Fibroblast of villous mesenchyme (primary cell): ENCODE measurements around the gene GRAMD1C. TPM values are rescaled to one million over a fixed set of nuclear protein-coding genes. Genes with fewer than 3 reads are reported as not detected.

Source experiments
- DNase-seq: peaks from one replicate; pipeline ENCODE4 v3.0.0-alpha.2; 2010; ENCODE audit warnings: low read depth
- H3K4me3 ChIP-seq: 2 replicates; pipeline ENCODE4 v1.5.1; 2011; ENCODE audit warnings: low read depth, mild to moderate bottlenecking, low read length
- CTCF ChIP-seq: IDR thresholded peaks from 2 replicates; pipeline ENCODE4 v1.5.1; 2012; ENCODE audit warnings: low read depth, mild to moderate bottlenecking, low read length; ENCODE audit not compliant: insufficient read depth
- total RNA-seq: library from RNA; depleted of rRNA; stranded (reverse); fragments of >200 nt; gene quantifications from 2 replicates; pipeline ENCODE4 v1.2.3, GENCODE V29; 2012

GRAMD1C gene
- total RNA-seq, 1 donor = 2.2 TPM

DNA sequence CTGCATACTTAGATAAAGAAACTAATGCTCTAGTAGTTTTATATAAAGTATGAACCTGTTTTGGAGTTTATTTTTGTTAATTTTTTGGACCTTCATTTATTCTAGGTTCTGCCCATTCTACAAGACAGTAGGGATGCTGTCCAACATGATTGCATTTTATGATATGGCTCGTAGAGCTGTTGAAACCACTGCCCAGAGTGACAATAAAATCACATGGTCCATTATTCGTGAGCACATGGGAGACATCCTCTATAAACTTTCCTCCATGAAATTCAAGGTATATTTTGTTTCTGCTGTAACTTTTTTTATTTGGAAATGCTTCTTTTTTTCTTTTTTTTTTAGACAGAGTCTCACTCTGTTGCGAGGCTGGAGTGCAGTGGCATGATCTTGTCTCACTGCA lies 33.3 kb upstream of the GRAMD1C start:
- no peak overlapping the region for H3K4me3 ChIP-seq
- DNase-seq = no peak
- TF ChIP-seq CTCF = no peak

DNA sequence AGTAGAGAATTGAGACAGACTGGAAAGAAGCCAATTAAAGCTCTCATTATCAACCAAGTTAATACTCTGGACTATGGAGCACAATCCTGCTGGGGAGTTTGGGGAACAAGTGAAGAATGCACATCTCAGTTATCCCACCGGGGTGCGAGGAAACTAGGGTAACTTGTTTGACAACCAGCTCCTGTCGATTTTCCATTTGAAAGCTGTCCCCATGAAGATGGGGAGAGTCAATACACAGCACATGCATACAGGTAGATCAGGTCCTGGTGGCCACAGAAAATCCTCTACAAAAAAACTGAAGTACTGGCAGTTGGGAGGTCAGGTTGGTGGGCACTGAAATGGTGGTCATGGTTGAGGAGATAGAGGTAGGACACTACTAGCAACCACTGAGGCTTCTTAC lies 25.7 kb upstream of the GRAMD1C start:
- no peak for TF ChIP-seq CTCF
- H3K4me3 ChIP-seq = no peak overlapping the region
- no peak for DNase-seq

- H3K4me3 ChIP-seq = no peak overlapping the region
- no peak for DNase-seq
- no peak for TF ChIP-seq CTCF
Observed at GRCh38 chr3:113819866-113820265, 18.7 kb upstream of the GRAMD1C start.

DNA sequence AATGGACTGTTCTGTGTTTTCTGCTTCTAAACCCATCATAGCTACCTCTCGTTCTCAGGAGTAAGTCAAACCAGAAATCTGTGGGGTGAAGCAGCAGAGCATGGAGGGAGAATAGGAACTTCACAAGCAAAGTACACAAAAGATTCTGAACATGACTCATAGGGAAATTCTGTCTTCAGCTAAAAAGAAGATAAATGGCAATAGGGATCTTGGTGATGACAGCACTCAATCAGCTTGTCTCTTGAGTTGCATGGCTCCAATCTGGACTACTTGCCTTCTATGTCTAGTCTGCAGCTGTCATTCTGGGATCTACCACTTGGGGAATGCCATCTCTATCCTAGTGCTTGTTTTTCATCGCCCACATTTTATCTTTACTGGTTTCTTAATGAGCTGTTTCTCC lies 13.5 kb upstream of the GRAMD1C start:
- peak; percentile 44 for TF ChIP-seq CTCF
- DNase-seq = no peak
- no peak overlapping the region for H3K4me3 ChIP-seq

DNA sequence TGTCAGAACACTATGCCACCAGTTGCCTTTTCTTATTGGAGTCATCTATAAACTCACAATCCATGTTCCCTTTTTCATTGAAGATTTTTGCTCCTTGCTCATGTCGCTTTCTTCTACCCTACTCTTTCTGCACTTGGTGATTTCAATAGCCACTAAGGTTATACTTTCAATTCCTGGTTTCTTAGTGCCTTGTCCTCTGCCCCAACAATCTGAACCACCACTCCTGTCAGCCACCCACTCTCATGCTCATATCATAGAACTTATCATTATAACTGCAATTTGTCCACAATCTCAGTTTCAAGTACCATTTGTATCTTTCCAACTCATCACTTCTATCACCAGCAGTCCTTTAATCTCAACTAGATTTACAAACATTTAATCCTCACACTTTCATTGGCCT lies 10.0 kb upstream of the GRAMD1C start:
- no peak overlapping the region for H3K4me3 ChIP-seq
- TF ChIP-seq CTCF = no peak
- no peak for DNase-seq

DNA sequence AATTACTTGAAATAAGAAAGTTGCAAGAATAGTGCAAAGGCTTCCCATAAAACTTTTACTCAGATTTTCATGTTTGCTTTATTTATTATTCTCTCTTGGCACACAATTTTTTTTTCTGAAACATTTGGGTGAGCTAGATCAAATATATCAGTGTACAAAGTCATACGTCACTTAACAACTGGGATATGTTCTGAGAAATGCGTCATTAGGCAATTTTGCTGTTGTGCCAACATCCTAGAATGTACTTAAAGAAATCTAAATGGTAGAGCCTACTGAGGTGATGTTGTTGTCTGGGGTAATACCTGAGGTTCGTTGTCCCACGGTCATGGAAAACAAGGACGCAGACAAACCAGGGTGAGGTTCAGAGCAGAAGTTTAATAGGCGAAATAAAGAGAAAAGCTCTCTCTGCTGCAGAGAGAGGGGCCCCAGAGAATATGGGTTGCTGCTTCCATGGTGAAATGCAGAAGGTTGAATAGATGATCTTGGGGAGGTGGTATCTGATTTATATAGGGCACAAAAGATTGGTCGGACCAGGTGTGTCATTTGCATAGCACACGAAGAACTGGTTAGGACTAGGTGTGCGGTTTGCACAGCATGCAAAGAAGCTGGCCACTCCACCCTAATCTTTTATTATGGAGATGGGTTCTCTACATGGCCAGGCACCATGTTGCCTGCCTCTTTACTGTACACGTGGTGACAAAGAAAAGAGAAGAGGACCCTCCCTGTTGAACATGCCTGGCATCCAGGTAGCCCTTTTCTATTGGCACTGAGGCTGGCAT lies 8.8 kb upstream of the GRAMD1C start:
- H3K4me3 ChIP-seq = no peak overlapping the region
- DNase-seq = no peak
- no peak for TF ChIP-seq CTCF

DNA sequence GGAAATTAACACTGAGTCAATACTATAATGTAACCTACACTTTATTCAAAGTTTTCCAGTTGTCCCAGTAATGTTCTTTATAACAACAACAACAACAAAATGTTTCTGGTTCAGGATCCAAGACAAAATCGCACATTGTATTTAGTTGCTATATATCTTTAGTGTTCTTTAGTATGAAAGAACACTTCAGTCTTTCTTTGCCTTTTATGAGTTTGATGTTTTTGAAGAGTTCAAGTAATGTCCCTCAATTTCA lies 7.6 kb upstream of the GRAMD1C start:
- no peak for TF ChIP-seq CTCF
- DNase-seq = no peak
- H3K4me3 ChIP-seq = no peak overlapping the region
